Lung (tissue), 12 donors: ENCODE data around the gene DNAJC6. TPM values are rescaled to one million over a fixed set of nuclear protein-coding genes. Genes with fewer than 3 reads are reported as not detected.

Experiments used
- ATAC-seq: fragments of 200-7000 bp; cut with Tn5 transposase; one replicate; pipeline ENCODE4 v1.9.1; 2020; ENCODE audit warnings: moderate number of reproducible peaks; ENCODE audit not compliant: insufficient read depth, low FRiP score
- DNase-seq, 3 donors: peaks; one replicate each; pipeline ENCODE4 v3.0.0-alpha.2; 2013 to 2017
- H3K27ac ChIP-seq, 2 donors: one replicate each; pipeline ENCODE4 v1.5.1; 2013; ENCODE audit warnings: mild to moderate bottlenecking in 2 of 2, moderate library complexity in 2 of 2, control low read depth in 1 of 2, inconsistent platforms in 1 of 2, low read depth in 1 of 2, low read length in 1 of 2
- H3K27me3 ChIP-seq, 3 donors: one replicate each; pipeline ENCODE4 v1.5.1; 2013; ENCODE audit warnings: low read length in 2 of 3; ENCODE audit not compliant: control insufficient read depth in 3 of 3, insufficient read depth in 3 of 3
- H3K36me3 ChIP-seq, 4 donors: one replicate each; pipeline ENCODE4 v1.5.1; 2013; ENCODE audit warnings: low read length in 4 of 4, mild to moderate bottlenecking in 1 of 4, moderate library complexity in 1 of 4; ENCODE audit not compliant: control insufficient read depth in 4 of 4, insufficient read depth in 4 of 4
- H3K4me1 ChIP-seq, 5 donors: one replicate each; pipeline ENCODE4 v1.5.1; 2013; ENCODE audit warnings: low read length in 5 of 5, mild to moderate bottlenecking in 2 of 5, moderate library complexity in 1 of 5; ENCODE audit not compliant: control insufficient read depth in 5 of 5, insufficient read depth in 5 of 5
- H3K4me3 ChIP-seq: one replicate; pipeline ENCODE4 v1.5.1; 2013; ENCODE audit warnings: mild to moderate bottlenecking, control low read depth, moderate library complexity
- H3K9ac ChIP-seq, 2 donors: one replicate each; pipeline ENCODE4 v1.5.1; 2013; ENCODE audit warnings: low read length in 2 of 2, control low read depth in 1 of 2; ENCODE audit not compliant: insufficient read depth in 1 of 2
- H3K9me3 ChIP-seq, 4 donors: one replicate each; pipeline ENCODE4 v1.5.1; 2013; ENCODE audit warnings: low read length in 3 of 4, mild to moderate bottlenecking in 1 of 4, moderate library complexity in 1 of 4; ENCODE audit not compliant: control insufficient read depth in 4 of 4, insufficient read depth in 3 of 4
- CTCF ChIP-seq: IDR thresholded peaks from 2 replicates; pipeline ENCODE4 v1.5.1; 2012; ENCODE audit warnings: mild to moderate bottlenecking; ENCODE audit errors: control extremely low read depth, extremely low read depth
- WGBS, 2 donors: extraction: QIAGEN DNeasy Blood & Tissue Kit; methylation state at CpG; one replicate each; pipeline ENCODE4 v1.1.7; 2013; 5-methylcytosine and 5-hydroxymethylcytosine counted together
- polyA plus RNA-seq, 2 donors: library from polyadenylated mRNA; stranded (reverse); fragments of 200-250 nt; gene quantifications; one replicate each; pipeline ENCODE4 v1.2.1, GENCODE V29; 2013
- total RNA-seq, 2 donors: library from RNA; depleted of rRNA in 1 of 2; stranded (reverse); fragments of >200 nt in 1 of 2; gene quantifications; one replicate each; pipeline ENCODE4 v1.2.1, GENCODE V29; 2014 to 2021
- donor health status: control.
- donor health status: control.
- donor health status: Bipolar disorder and iron deficiency.
- donor health status: healthy.
- donor health status: DM: yes; HTN: yes; CAD: no.

The DNAJC6 gene
- total and polyA plus RNA-seq, 4 donors: 0.96 to 5.0 (median 3.0) TPM

DNA sequence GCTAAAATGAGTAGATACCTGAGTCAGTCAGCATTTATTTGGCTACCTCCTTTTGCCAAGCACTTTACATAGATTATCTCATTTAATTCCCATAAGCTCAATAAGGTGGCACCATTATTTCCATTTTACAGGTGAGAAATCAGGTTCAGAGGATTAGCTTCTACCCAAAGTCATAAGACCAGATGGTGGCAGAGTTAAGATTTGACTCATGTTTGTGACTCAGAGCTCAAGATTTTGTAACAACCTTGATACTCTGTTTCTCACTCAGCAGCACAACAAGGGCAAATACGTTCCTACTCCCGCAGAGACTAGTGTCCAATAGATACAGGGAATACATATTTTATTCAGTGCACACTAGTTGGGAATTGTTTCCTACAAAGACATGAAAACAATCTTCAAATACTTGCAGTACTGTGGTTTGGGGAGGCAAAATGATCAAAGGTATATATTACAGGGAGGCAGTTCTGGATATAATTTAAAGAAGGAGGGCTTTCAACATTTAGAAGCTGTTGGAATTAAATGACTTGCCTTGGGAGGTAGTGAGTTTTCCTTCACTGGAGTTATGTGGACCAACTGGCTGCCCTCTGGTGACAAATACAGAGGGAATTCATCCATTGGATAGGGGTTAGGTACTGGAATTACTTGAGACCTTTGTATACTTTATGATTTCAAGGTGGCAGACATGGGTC, 114.7 kb downstream of the DNAJC6 start:
- Histone ChIP-seq H3K9ac (no peak overlapping the region), H3K9me3 (no peaks in the 10 kb centered on the region), H3K36me3 (peaks cover 11 to 26% (median 20%) of the 10 kb centered on the region in 4 donors), H3K27me3 (no peaks in the 10 kb centered on the region), H3K4me3 (no peak overlapping the region), H3K4me1 (peaks cover 8 to 24% (median 11%) of the 10 kb centered on the region in 5 donors), H3K27ac (no peak overlapping the region)
- no peak for TF ChIP-seq CTCF
- no peak for DNase-seq
- 61 to 63% methylated on average over 2 of the region's 2 CpGs for WGBS, 2 donors
- ATAC-seq: no peak

DNA sequence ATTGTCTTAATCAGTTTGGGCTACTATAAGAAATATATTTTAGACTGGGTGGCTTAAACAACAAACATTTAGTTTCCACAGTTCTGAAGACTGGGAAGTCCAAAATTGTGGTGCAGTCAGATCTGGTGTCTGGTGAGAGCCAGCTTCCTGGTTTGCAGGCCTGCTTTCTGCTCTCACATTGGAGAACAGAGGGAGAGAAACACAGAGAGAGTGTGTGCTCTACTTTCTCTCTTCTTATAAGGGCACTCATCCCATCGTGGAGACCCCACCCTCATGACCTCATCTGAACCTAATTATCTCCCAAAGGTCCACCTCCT, 115.2 kb downstream of the DNAJC6 start:
- no peak for DNase-seq
- no peak overlapping the region for H3K9ac ChIP-seq
- H3K4me1 ChIP-seq: peaks cover 8 to 21% (median 11%) of the 10 kb centered on the region in 5 donors
- ATAC-seq: no peak
- peak overlapping the region in 1 of 2 donors; percentile 49 for H3K27ac ChIP-seq
- H3K27me3 ChIP-seq: no peaks in the 10 kb centered on the region
- no peaks in the 10 kb centered on the region for H3K9me3 ChIP-seq
- WGBS, 2 donors: 66 to 84% methylated on average over 1 of the region's 1 CpG
- H3K36me3 ChIP-seq: peaks cover 11 to 26% (median 20%) of the 10 kb centered on the region in 4 donors
- TF ChIP-seq CTCF: no peak
- no peak overlapping the region for H3K4me3 ChIP-seq

DNA sequence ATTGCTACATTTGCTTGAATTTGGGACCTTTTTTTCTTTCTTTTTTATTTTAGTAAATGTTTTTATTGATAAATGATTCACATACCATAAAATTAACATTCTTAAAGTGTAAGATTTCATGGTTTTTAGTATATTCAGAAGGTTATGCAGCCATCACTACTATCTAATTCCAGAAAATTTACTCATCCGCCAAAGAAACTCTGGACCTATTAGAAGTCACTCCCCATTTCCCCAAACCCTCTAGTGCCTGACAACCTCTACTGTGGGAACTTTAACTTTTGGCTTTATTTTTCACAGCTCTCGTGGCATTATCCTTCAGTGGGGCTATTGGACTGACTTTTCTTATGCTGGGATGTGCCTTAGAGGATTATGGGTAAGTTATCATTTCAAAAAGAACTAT, 115.7 kb downstream of the DNAJC6 start:
- WGBS, 2 donors: 96% methylated on average over 2 of the region's 2 CpGs
- no peak overlapping the region for H3K4me3 ChIP-seq
- H3K27me3 ChIP-seq: no peaks in the 10 kb centered on the region
- H3K27ac ChIP-seq: no peak overlapping the region
- TF ChIP-seq CTCF: no peak
- DNase-seq (no peak), ATAC-seq (no peak)
- peaks cover 8 to 25% (median 11%) of the 10 kb centered on the region in 5 donors for H3K4me1 ChIP-seq
- H3K36me3 ChIP-seq: peaks cover 11 to 29% (median 22%) of the 10 kb centered on the region in 4 donors
- no peak overlapping the region for H3K9ac ChIP-seq
- no peaks in the 10 kb centered on the region for H3K9me3 ChIP-seq

- 91 to 94% methylated on average over 3 of the region's 3 CpGs for WGBS, 2 donors
- peaks cover 8 to 27% (median 11%) of the 10 kb centered on the region in 5 donors for H3K4me1 ChIP-seq
Measured at GRCh38 chr1:65425697-65426096, 116.4 kb downstream of the DNAJC6 start.

More at GRCh38 chr1:65425697-65426096, 116.4 kb downstream of the DNAJC6 start:
- no peak overlapping the region for H3K4me3 ChIP-seq
- H3K27me3 ChIP-seq: no peaks in the 10 kb centered on the region
- no peaks in the 10 kb centered on the region for H3K9me3 ChIP-seq
- DNase-seq (no peak), ATAC-seq (no peak)
- no peak overlapping the region for H3K9ac ChIP-seq
- TF ChIP-seq CTCF: no peak
- peaks cover 12 to 32% (median 24%) of the 10 kb centered on the region in 4 donors for H3K36me3 ChIP-seq
- H3K27ac ChIP-seq: no peak overlapping the region
